ENCODE data around the gene SRSF11. TPM values are rescaled to one million over a fixed set of nuclear protein-coding genes. Genes with fewer than 3 reads are reported as not detected.
A peak's percentile ranks its signal among the peaks of the same experiment; 100 is the strongest.
"Not testable (repeated sequence)": the region's sequence is repeated elsewhere in the genome, so short reads cannot be mapped to it uniquely, and the experiment has no call there.

SRSF11 gene
- 235 and 271 TPM in 2 replicates for polyA plus RNA-seq (2013)

- Histone ChIP-seq H2BK12ac (ENCODE audit: low read length) (no peak within 1 kb of the TSS), H3K9ac (ENCODE audit: low read length) (peak within 1 kb of the TSS; percentile 98), H3K79me1 (ENCODE audit: low read length) (peaks cover 7% of the 10 kb centered on the region), H3K4me2 (ENCODE audit: low read length) (peak within 1 kb of the TSS; percentile 54), H4K91ac (ENCODE audit: low read depth, low read length) (peak within 1 kb of the TSS; percentile 52), H3K14ac (ENCODE audit: low read length) (peak within 1 kb of the TSS; percentile 45), H3K4me1 (ENCODE audit: control insufficient read depth in 1 of 2, insufficient read depth in 2 of 2, low read length in 2 of 2) (peaks cover 0 to 2% of the 10 kb centered on the region in 2 experiments), H3K9me3 (ENCODE audit: insufficient read depth, low read depth, low read length) (no peaks in the 10 kb centered on the region), H2BK120ac (ENCODE audit: insufficient read depth, low read length, poor library complexity) (peak within 1 kb of the TSS; percentile 35), H3K27me3 (ENCODE audit: insufficient read depth, low read length) (no peaks in the 10 kb centered on the region), H4K12ac (ENCODE audit: low read depth, low read length) (peak within 1 kb of the TSS; percentile 37), H3K23ac (ENCODE audit: low read length) (no peak within 1 kb of the TSS), H3K4ac (ENCODE audit: low read depth, low read length) (peak within 1 kb of the TSS; percentile 2), H3K4me3 (ENCODE audit: low read depth, low read length) (peak within 1 kb of the TSS; percentile 93), H2AFZ (ENCODE audit: insufficient read depth, low read length, poor library complexity) (peak within 1 kb of the TSS; percentile 56), H4K8ac (ENCODE audit: low read depth, low read length) (peak within 1 kb of the TSS; percentile 63), H2AK5ac (ENCODE audit: low read length) (no peak within 1 kb of the TSS), H3K36me3 (ENCODE audit: control insufficient read depth in 1 of 2, insufficient read depth in 2 of 2, low read length in 2 of 2) (peaks cover 0 to 7% of the 10 kb centered on the region in 2 experiments), H2BK5ac (ENCODE audit: low read depth, low read length, poor library complexity) (peak within 1 kb of the TSS; percentile 23), H3K18ac (ENCODE audit: low read length) (peak within 1 kb of the TSS; percentile 39), H3K27ac (ENCODE audit: low read depth, low read length) (peak within 1 kb of the TSS; percentile 91), H3K79me2 (ENCODE audit: control insufficient read depth, insufficient read depth, low read length, poor library complexity) (peaks cover 9% of the 10 kb centered on the region)
- no CpG with 5 or more reads among the region's 74 CpGs for WGBS (ENCODE audit: extremely low coverage, insufficient coverage, insufficient read length)
- DNase-seq: peak; percentile 93 to 97
Measured at GRCh38 chr1:70221238-70222121, at the start of gene SRSF11. Gene SRSF11, plus strand, starts transcription at chr1:70221380. Its CDS starts 257 bp downstream, at chr1:70221637.

GRCh38 chr1:70171512-70171911 is 49.7 kb upstream of the SRSF11 start:
- no CpG with 5 or more reads among the region's 1 CpG for WGBS (ENCODE audit: extremely low coverage, insufficient coverage, insufficient read length)

GRCh38 chr1:70185181-70185580 is 36.0 kb upstream of the SRSF11 start:
- no CpG with 5 or more reads among the region's 3 CpGs for WGBS (ENCODE audit: extremely low coverage, insufficient coverage, insufficient read length)
- H2BK120ac ChIP-seq (ENCODE audit: insufficient read depth, low read length, poor library complexity); H3K4me2 ChIP-seq (ENCODE audit: low read length); H3K27me3 ChIP-seq (ENCODE audit: insufficient read depth, low read length); H3K4me1 ChIP-seq (ENCODE audit: control insufficient read depth in 1 of 2, insufficient read depth in 2 of 2, low read length in 2 of 2); H4K8ac ChIP-seq (ENCODE audit: low read depth, low read length); H3K4me3 ChIP-seq (ENCODE audit: low read depth, low read length); H4K91ac ChIP-seq (ENCODE audit: low read depth, low read length); H3K79me1 ChIP-seq (ENCODE audit: low read length); H3K14ac ChIP-seq (ENCODE audit: low read length); H3K9me3 ChIP-seq (ENCODE audit: insufficient read depth, low read depth, low read length); H3K27ac ChIP-seq (ENCODE audit: low read depth, low read length); H3K4ac ChIP-seq (ENCODE audit: low read depth, low read length); H4K12ac ChIP-seq (ENCODE audit: low read depth, low read length); H2AFZ ChIP-seq (ENCODE audit: insufficient read depth, low read length, poor library complexity); H3K18ac ChIP-seq (ENCODE audit: low read length); H2AK5ac ChIP-seq (ENCODE audit: low read length); H3K79me2 ChIP-seq (ENCODE audit: control insufficient read depth, insufficient read depth, low read length, poor library complexity); H2BK12ac ChIP-seq (ENCODE audit: low read length); H3K23ac ChIP-seq (ENCODE audit: low read length); H3K9ac ChIP-seq (ENCODE audit: low read length); DNase-seq; H2BK5ac ChIP-seq (ENCODE audit: low read depth, low read length, poor library complexity); H3K36me3 ChIP-seq (ENCODE audit: control insufficient read depth in 1 of 2, insufficient read depth in 2 of 2, low read length in 2 of 2): not testable (repeated sequence)

More at GRCh38 chr1:70171512-70171911, 49.7 kb upstream of the SRSF11 start:
- no peak overlapping the region for H3K4ac ChIP-seq (ENCODE audit: low read depth, low read length)
- no peak overlapping the region for H4K12ac ChIP-seq (ENCODE audit: low read depth, low read length)
- no peaks in the 10 kb centered on the region for H3K9me3 ChIP-seq (ENCODE audit: insufficient read depth, low read depth, low read length)
- no peaks in the 10 kb centered on the region for H3K79me2 ChIP-seq (ENCODE audit: control insufficient read depth, insufficient read depth, low read length, poor library complexity)
- H4K8ac ChIP-seq (ENCODE audit: low read depth, low read length): no peak overlapping the region
- no peak overlapping the region for H3K14ac ChIP-seq (ENCODE audit: low read length)
- H2BK12ac ChIP-seq (ENCODE audit: low read length): no peak overlapping the region
- no peak overlapping the region for H3K4me2 ChIP-seq (ENCODE audit: low read length)
- H4K91ac ChIP-seq (ENCODE audit: low read depth, low read length): no peak overlapping the region
- DNase-seq: no peak
- H3K27me3 ChIP-seq (ENCODE audit: insufficient read depth, low read length): no peaks in the 10 kb centered on the region
- no peak overlapping the region for H3K23ac ChIP-seq (ENCODE audit: low read length)
- no peak overlapping the region for H3K9ac ChIP-seq (ENCODE audit: low read length)
- H2AFZ ChIP-seq (ENCODE audit: insufficient read depth, low read length, poor library complexity): no peak overlapping the region
- no peak overlapping the region for H2BK120ac ChIP-seq (ENCODE audit: insufficient read depth, low read length, poor library complexity)
- H3K18ac ChIP-seq (ENCODE audit: low read length): no peak overlapping the region
- no peaks in the 10 kb centered on the region for H3K79me1 ChIP-seq (ENCODE audit: low read length)
- H3K4me1 ChIP-seq (ENCODE audit: control insufficient read depth in 1 of 2, insufficient read depth in 2 of 2, low read length in 2 of 2): peaks cover 0 to 3% of the 10 kb centered on the region in 2 experiments
- no peak overlapping the region for H2BK5ac ChIP-seq (ENCODE audit: low read depth, low read length, poor library complexity)
- H3K36me3 ChIP-seq (ENCODE audit: control insufficient read depth in 1 of 2, insufficient read depth in 2 of 2, low read length in 2 of 2): peaks cover 0 to 3% of the 10 kb centered on the region in 2 experiments
- H3K4me3 ChIP-seq (ENCODE audit: low read depth, low read length): no peak overlapping the region
- no peak overlapping the region for H3K27ac ChIP-seq (ENCODE audit: low read depth, low read length)
- no peak overlapping the region for H2AK5ac ChIP-seq (ENCODE audit: low read length)

GRCh38 chr1:70188522-70188921 is 32.7 kb upstream of the SRSF11 start:
- Histone ChIP-seq H3K79me1 (ENCODE audit: low read length) (no peaks in the 10 kb centered on the region), H3K4me2 (ENCODE audit: low read length) (no peak overlapping the region), H2BK120ac (ENCODE audit: insufficient read depth, low read length, poor library complexity) (no peak overlapping the region), H2BK5ac (ENCODE audit: low read depth, low read length, poor library complexity) (no peak overlapping the region), H3K36me3 (ENCODE audit: control insufficient read depth in 1 of 2, insufficient read depth in 2 of 2, low read length in 2 of 2) (no peaks in the 10 kb centered on the region), H3K4ac (ENCODE audit: low read depth, low read length) (no peak overlapping the region), H4K8ac (ENCODE audit: low read depth, low read length) (no peak overlapping the region), H4K12ac (ENCODE audit: low read depth, low read length) (no peak overlapping the region), H3K14ac (ENCODE audit: low read length) (no peak overlapping the region), H3K23ac (ENCODE audit: low read length) (no peak overlapping the region), H2AK5ac (ENCODE audit: low read length) (no peak overlapping the region), H2AFZ (ENCODE audit: insufficient read depth, low read length, poor library complexity) (no peak overlapping the region), H3K27me3 (ENCODE audit: insufficient read depth, low read length) (no peaks in the 10 kb centered on the region), H4K91ac (ENCODE audit: low read depth, low read length) (no peak overlapping the region), H3K79me2 (ENCODE audit: control insufficient read depth, insufficient read depth, low read length, poor library complexity) (no peaks in the 10 kb centered on the region), H3K4me3 (ENCODE audit: low read depth, low read length) (no peak overlapping the region), H3K9ac (ENCODE audit: low read length) (no peak overlapping the region), H3K27ac (ENCODE audit: low read depth, low read length) (no peak overlapping the region), H3K9me3 (ENCODE audit: insufficient read depth, low read depth, low read length) (no peaks in the 10 kb centered on the region), H3K4me1 (ENCODE audit: control insufficient read depth in 1 of 2, insufficient read depth in 2 of 2, low read length in 2 of 2) (no peaks in the 10 kb centered on the region), H2BK12ac (ENCODE audit: low read length) (no peak overlapping the region), H3K18ac (ENCODE audit: low read length) (no peak overlapping the region)
- WGBS (ENCODE audit: extremely low coverage, insufficient coverage, insufficient read length): no CpG with 5 or more reads among the region's 2 CpGs
- DNase-seq: no peak

Data from trophoblast cell (in vitro differentiated cells and primary cell).